Liver (tissue), 3 donors: ENCODE results near the gene SIPA1L3.

Experiments
- EGR1 ChIP-seq, 2 donors: IDR thresholded peaks; 2 replicates each; pipeline ENCODE4 v1.6.1; 2016 to 2018; ENCODE audit warnings: antibody characterized with exemption in 2 of 2, low read depth in 2 of 2
- HNF4G ChIP-seq: IDR thresholded peaks from 2 replicates; pipeline ENCODE4 v1.6.1; 2016; ENCODE audit warnings: antibody characterized with exemption
- JUND ChIP-seq, 2 donors: IDR thresholded peaks; 2 replicates each; pipeline ENCODE4 v1.6.1; 2016; ENCODE audit warnings: antibody characterized with exemption in 2 of 2
- RXRA ChIP-seq, 2 donors: IDR thresholded peaks; 2 replicates each; pipeline ENCODE4 v1.6.1; 2017 to 2018; ENCODE audit warnings: antibody characterized with exemption in 2 of 2, mild to moderate bottlenecking in 1 of 2
- TAF1 ChIP-seq: conservative IDR thresholded peaks from 2 replicates; pipeline ENCODE4 v1.6.1; 2016; ENCODE audit warnings: antibody characterized with exemption, mild to moderate bottlenecking
- YY1 ChIP-seq: IDR thresholded peaks from 2 replicates; pipeline ENCODE4 v1.6.1; 2016; ENCODE audit warnings: antibody characterized with exemption, mild to moderate bottlenecking
- TF ChIP-seq, protein P1 (sequence below): fragments of 150-350 bp; IDR thresholded peaks from 2 replicates; pipeline ENCODE4 v1.5.1; 2017; ENCODE audit warnings: improper control_type of control experiment, low read depth, low read length; ENCODE audit not compliant: missing input control
- TF ChIP-seq, protein P2 (sequence below): IDR thresholded peaks from 2 replicates; pipeline ENCODE4 v1.6.1; 2016; ENCODE audit warnings: antibody characterized with exemption, mild to moderate bottlenecking
- TF ChIP-seq, protein P3 (sequence below): IDR thresholded peaks from 2 replicates; pipeline ENCODE4 v1.6.1; 2016; ENCODE audit warnings: antibody characterized with exemption
- TF ChIP-seq, protein P4 (sequence below): IDR thresholded peaks from 2 replicates; pipeline ENCODE4 v1.6.1; 2016; ENCODE audit warnings: antibody characterized with exemption
- TF ChIP-seq, protein P5 (sequence below): IDR thresholded peaks from 2 replicates; pipeline ENCODE4 v1.6.1; 2016; ENCODE audit warnings: antibody characterized with exemption
- donor health status: healthy.
- donor health status: healthy.

DNA sequence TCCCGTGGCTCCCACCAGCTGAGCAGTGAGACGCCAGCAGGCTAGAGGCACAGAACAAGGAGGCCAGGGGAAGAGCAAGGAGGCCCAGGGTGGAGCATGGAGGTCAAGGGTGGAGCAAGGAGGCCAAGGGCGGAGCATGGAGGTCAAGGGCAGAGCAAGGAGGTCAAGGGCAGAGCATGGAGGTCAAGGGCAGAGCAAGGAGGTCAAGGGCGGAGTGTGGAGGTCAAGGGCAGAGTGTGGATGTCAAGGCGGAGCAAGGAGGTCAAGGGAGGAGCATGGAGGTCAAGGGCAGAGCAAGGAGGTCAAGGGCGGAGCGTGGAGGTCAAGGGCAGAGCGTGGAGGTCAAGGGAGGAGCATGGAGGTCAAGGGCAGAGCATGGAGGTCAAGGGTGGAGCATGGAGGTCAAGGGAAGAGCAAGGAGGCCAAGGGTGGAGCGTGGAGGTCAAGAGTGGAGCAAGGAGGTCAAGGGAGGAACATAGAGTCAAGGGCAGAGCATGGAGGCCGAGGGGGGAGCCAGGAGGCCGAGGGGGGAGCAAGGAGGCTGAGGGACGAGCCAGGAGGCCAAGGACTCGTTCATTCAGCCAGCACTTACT lies 289.3 kb downstream of the SIPA1L3 start:
- TF ChIP-seq, protein P1, sequence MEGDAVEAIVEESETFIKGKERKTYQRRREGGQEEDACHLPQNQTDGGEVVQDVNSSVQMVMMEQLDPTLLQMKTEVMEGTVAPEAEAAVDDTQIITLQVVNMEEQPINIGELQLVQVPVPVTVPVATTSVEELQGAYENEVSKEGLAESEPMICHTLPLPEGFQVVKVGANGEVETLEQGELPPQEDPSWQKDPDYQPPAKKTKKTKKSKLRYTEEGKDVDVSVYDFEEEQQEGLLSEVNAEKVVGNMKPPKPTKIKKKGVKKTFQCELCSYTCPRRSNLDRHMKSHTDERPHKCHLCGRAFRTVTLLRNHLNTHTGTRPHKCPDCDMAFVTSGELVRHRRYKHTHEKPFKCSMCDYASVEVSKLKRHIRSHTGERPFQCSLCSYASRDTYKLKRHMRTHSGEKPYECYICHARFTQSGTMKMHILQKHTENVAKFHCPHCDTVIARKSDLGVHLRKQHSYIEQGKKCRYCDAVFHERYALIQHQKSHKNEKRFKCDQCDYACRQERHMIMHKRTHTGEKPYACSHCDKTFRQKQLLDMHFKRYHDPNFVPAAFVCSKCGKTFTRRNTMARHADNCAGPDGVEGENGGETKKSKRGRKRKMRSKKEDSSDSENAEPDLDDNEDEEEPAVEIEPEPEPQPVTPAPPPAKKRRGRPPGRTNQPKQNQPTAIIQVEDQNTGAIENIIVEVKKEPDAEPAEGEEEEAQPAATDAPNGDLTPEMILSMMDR: no peak
- TF ChIP-seq, protein P2, sequence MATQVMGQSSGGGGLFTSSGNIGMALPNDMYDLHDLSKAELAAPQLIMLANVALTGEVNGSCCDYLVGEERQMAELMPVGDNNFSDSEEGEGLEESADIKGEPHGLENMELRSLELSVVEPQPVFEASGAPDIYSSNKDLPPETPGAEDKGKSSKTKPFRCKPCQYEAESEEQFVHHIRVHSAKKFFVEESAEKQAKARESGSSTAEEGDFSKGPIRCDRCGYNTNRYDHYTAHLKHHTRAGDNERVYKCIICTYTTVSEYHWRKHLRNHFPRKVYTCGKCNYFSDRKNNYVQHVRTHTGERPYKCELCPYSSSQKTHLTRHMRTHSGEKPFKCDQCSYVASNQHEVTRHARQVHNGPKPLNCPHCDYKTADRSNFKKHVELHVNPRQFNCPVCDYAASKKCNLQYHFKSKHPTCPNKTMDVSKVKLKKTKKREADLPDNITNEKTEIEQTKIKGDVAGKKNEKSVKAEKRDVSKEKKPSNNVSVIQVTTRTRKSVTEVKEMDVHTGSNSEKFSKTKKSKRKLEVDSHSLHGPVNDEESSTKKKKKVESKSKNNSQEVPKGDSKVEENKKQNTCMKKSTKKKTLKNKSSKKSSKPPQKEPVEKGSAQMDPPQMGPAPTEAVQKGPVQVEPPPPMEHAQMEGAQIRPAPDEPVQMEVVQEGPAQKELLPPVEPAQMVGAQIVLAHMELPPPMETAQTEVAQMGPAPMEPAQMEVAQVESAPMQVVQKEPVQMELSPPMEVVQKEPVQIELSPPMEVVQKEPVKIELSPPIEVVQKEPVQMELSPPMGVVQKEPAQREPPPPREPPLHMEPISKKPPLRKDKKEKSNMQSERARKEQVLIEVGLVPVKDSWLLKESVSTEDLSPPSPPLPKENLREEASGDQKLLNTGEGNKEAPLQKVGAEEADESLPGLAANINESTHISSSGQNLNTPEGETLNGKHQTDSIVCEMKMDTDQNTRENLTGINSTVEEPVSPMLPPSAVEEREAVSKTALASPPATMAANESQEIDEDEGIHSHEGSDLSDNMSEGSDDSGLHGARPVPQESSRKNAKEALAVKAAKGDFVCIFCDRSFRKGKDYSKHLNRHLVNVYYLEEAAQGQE: no peak
- TF ChIP-seq, protein P3, sequence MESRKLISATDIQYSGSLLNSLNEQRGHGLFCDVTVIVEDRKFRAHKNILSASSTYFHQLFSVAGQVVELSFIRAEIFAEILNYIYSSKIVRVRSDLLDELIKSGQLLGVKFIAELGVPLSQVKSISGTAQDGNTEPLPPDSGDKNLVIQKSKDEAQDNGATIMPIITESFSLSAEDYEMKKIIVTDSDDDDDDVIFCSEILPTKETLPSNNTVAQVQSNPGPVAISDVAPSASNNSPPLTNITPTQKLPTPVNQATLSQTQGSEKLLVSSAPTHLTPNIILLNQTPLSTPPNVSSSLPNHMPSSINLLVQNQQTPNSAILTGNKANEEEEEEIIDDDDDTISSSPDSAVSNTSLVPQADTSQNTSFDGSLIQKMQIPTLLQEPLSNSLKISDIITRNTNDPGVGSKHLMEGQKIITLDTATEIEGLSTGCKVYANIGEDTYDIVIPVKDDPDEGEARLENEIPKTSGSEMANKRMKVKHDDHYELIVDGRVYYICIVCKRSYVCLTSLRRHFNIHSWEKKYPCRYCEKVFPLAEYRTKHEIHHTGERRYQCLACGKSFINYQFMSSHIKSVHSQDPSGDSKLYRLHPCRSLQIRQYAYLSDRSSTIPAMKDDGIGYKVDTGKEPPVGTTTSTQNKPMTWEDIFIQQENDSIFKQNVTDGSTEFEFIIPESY: no peak
- TF ChIP-seq, protein P4, sequence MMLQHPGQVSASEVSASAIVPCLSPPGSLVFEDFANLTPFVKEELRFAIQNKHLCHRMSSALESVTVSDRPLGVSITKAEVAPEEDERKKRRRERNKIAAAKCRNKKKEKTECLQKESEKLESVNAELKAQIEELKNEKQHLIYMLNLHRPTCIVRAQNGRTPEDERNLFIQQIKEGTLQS: no peak
- TF ChIP-seq EGR1 (IDR thresholded peaks at IDR 0.05; ENCODE audit: low read depth in 2 of 2) (no peak), YY1 (no peak), TAF1 (no peak), JUND (IDR thresholded peaks at IDR 0.05) (no peak), HNF4G (no peak), RXRA (IDR thresholded peaks at IDR 0.05) (no peak)
- TF ChIP-seq, protein P5, sequence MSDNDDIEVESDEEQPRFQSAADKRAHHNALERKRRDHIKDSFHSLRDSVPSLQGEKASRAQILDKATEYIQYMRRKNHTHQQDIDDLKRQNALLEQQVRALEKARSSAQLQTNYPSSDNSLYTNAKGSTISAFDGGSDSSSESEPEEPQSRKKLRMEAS: no peak
